MM.1S (cell line): Measurements from ENCODE around the gene ATP8B3.

Experiments
- EZH2 ChIP-seq: fragments of 300-600 bp; sonication (generic); optimal IDR thresholded peaks from 2 replicates; pipeline ENCODE3; 2017; ENCODE audit warnings: low read depth, mild to moderate bottlenecking, antibody characterized with exemption, low read length, mixed read lengths
- EZH2phosphoT487 ChIP-seq: fragments of 300-600 bp; sonication (generic); IDR thresholded peaks from 2 replicates; pipeline ENCODE4 v1.6.1; 2018; ENCODE audit warnings: antibody characterized with exemption, low read length
- TF ChIP-seq, protein P1 (sequence below): fragments of 300-600 bp; sonication (generic); IDR thresholded peaks from 2 replicates; pipeline ENCODE4 v1.5.1; 2016; ENCODE audit warnings: antibody characterized with exemption, low read length, mixed read lengths

GRCh38 chr19:1830978-1831377, 18.9 kb upstream of the ATP8B3 start:
- TF ChIP-seq, protein P1, sequence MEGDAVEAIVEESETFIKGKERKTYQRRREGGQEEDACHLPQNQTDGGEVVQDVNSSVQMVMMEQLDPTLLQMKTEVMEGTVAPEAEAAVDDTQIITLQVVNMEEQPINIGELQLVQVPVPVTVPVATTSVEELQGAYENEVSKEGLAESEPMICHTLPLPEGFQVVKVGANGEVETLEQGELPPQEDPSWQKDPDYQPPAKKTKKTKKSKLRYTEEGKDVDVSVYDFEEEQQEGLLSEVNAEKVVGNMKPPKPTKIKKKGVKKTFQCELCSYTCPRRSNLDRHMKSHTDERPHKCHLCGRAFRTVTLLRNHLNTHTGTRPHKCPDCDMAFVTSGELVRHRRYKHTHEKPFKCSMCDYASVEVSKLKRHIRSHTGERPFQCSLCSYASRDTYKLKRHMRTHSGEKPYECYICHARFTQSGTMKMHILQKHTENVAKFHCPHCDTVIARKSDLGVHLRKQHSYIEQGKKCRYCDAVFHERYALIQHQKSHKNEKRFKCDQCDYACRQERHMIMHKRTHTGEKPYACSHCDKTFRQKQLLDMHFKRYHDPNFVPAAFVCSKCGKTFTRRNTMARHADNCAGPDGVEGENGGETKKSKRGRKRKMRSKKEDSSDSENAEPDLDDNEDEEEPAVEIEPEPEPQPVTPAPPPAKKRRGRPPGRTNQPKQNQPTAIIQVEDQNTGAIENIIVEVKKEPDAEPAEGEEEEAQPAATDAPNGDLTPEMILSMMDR, result no peak
- TF ChIP-seq EZH2 (no peak), EZH2phosphoT487 (no peak)
